Right atrium auricular region (tissue), 2 donors: ENCODE results near the gene LYVE1. TPM values are rescaled to one million over a fixed set of nuclear protein-coding genes. Genes with fewer than 3 reads are reported as not detected.

Experiments used
- DNase-seq: peaks from one replicate; pipeline ENCODE4 v3.0.0-alpha.2; 2019; ENCODE audit warnings: low spot score
- H3K27ac ChIP-seq, 2 donors: fragments of 200-600 bp; sonication (generic); 1 replicate in 1 of 2; 2 replicates in 1 of 2; pipeline ENCODE4 v1.5.1; 2016 to 2019
- H3K27me3 ChIP-seq, 2 donors: fragments of 200-600 bp; sonication (generic); one replicate each; pipeline versions ENCODE4 v1.5.1 to v1.6.0; 2017 to 2019
- H3K36me3 ChIP-seq: fragments of 200-600 bp; sonication (generic); one replicate; pipeline ENCODE4 v1.5.1; 2016
- H3K4me1 ChIP-seq, 2 donors: fragments of 200-600 bp; sonication (generic); one replicate each; pipeline versions ENCODE4 v1.5.1 to v1.6.0; 2017 to 2019
- H3K4me3 ChIP-seq, 2 donors: fragments of 200-600 bp; sonication (generic); 1 replicate in 1 of 2; 2 replicates in 1 of 2; pipeline ENCODE4 v1.5.1; 2017 to 2019; ENCODE audit warnings: mild to moderate bottlenecking in 1 of 2, moderate library complexity in 1 of 2
- H3K9me3 ChIP-seq, 2 donors: fragments of 200-600 bp; sonication (generic); one replicate each; pipeline ENCODE4 v1.5.1; 2019
- total RNA-seq, 2 donors: library from RNA; depleted of rRNA; stranded (reverse); fragments of >200 nt; gene quantifications; one replicate each; pipeline ENCODE4 v1.1.0, GENCODE V29; 2016
- TF ChIP-seq, protein P1 (sequence below), 2 donors: fragments of 200-600 bp; sonication (generic); IDR thresholded peaks; one replicate each; pipeline ENCODE4 v1.5.1; 2019; ENCODE audit warnings: antibody characterized with exemption in 2 of 2

Gene LYVE1
- total RNA-seq, 2 donors from 2014 or later: 15.9 to 45.0 TPM

DNA sequence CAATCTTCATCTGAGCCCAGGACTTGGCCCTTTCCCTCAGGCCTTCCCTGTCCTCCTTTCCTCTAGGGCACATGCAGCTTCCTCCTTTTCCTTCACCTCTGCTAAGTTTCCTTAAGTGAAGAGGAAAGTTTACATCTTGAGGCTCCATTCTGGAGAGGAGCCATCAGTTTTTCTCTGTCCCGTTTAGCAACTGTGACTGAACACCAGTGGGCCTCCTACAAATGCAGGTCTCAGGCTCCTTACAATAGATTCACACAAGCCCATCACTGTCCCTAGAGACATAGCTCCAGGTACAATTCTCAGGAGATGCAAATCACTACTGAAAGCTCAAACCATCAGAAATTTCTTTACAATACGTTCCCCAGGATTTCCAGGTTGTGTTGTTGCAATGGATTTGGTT, 23.3 kb upstream of the LYVE1 start:
- Histone ChIP-seq H3K9me3 (no peaks in the 10 kb centered on the region), H3K27ac (peak overlapping the region in 1 of 2 donors; percentile 38), H3K4me3 (no peak overlapping the region), H3K27me3 (no peaks in the 10 kb centered on the region), H3K36me3 (no peaks in the 10 kb centered on the region), H3K4me1 (peaks cover 0 to under 1% of the 10 kb centered on the region in 2 donors)
- TF ChIP-seq, protein P1, sequence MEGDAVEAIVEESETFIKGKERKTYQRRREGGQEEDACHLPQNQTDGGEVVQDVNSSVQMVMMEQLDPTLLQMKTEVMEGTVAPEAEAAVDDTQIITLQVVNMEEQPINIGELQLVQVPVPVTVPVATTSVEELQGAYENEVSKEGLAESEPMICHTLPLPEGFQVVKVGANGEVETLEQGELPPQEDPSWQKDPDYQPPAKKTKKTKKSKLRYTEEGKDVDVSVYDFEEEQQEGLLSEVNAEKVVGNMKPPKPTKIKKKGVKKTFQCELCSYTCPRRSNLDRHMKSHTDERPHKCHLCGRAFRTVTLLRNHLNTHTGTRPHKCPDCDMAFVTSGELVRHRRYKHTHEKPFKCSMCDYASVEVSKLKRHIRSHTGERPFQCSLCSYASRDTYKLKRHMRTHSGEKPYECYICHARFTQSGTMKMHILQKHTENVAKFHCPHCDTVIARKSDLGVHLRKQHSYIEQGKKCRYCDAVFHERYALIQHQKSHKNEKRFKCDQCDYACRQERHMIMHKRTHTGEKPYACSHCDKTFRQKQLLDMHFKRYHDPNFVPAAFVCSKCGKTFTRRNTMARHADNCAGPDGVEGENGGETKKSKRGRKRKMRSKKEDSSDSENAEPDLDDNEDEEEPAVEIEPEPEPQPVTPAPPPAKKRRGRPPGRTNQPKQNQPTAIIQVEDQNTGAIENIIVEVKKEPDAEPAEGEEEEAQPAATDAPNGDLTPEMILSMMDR (IDR thresholded peaks at IDR 0.05): no peak
- no peak for DNase-seq

DNA sequence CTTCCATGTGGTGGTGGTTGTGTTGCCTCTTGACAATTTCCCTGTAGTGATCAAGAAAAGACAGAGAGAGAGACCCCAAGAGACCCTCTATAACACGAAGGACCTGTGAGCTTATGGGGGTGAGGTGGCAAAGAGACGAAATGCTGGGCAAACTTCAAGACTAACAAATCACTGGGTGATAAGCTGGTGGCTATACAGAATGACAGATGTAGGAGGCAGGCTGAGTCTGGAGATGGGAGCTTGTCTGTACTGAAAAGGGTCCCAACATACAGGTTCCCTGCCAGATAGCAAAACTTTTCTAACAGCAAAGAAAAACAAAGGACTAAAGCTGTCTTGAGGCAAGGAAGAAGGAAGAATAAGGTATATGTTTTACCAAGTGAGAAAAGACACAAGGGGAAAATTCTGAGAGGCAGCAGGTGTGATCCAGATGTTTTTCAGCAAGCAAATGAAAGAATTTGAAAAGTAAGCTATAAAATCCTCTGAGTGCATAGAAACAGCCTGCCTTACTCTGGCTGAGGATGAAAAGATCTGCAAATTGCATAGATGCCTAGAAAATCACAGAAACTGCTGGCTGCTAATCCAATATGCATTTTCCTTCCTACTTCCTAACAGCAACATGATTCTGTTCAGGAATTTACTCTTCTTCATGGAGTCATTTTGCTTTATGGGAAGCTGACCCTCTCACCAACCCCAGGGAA, 21.9 kb upstream of the LYVE1 start:
- no peaks in the 10 kb centered on the region for H3K36me3 ChIP-seq
- DNase-seq: no peak
- TF ChIP-seq, protein P1 (IDR thresholded peaks at IDR 0.05): no peak
- no peaks in the 10 kb centered on the region for H3K9me3 ChIP-seq
- H3K4me3 ChIP-seq: no peak overlapping the region
- H3K27me3 ChIP-seq: no peaks in the 10 kb centered on the region
- H3K27ac ChIP-seq: no peak overlapping the region
- H3K4me1 ChIP-seq: peaks cover 0 to 5% of the 10 kb centered on the region in 2 donors

DNA sequence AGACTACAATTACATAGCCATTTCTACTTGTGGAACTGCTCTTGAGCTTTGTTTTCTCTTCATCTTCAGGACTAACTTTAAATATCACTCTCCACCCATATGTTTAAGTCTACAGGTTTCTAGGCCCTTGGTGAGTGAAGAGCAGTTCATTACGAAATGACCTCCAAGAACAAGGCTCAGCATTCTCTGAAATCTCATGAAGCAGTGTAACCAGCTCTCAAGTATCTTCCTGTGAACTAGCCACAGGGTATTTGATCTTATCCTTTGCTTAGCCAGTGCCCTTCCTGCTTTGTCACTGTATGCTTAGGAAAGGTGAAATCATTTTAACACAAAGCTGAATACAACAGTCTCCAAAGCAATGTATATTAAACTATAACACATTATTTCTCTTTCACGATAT, 20.4 kb upstream of the LYVE1 start:
- Histone ChIP-seq H3K27ac (no peak overlapping the region), H3K4me1 (peaks cover 0 to 19% of the 10 kb centered on the region in 2 donors), H3K4me3 (no peak overlapping the region), H3K9me3 (no peaks in the 10 kb centered on the region), H3K36me3 (no peaks in the 10 kb centered on the region), H3K27me3 (no peaks in the 10 kb centered on the region)
- TF ChIP-seq, protein P1 (IDR thresholded peaks at IDR 0.05): no peak
- no peak for DNase-seq

DNA sequence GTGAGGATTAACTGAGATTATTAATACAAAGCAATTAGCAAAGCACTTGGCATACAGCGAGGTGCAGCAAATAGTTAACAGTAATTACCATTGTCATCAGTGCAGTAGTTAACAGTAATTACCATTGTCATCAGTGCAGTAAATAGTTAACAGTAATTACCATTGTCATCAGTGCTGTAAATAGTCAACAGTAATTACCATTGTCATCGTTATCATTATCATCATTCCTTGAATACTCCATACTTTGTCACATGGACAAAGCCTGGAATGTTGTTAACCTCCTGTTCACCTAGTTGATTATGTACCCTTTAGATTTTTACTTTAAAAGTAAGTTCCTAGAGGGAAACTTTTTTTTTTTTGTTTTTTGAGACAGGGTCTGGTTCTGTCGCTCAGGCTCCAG, 19.5 kb upstream of the LYVE1 start:
- Histone ChIP-seq H3K4me1 (peaks cover 0 to 27% of the 10 kb centered on the region in 2 donors), H3K9me3 (no peaks in the 10 kb centered on the region), H3K4me3 (no peak overlapping the region), H3K27me3 (no peaks in the 10 kb centered on the region), H3K27ac (no peak overlapping the region), H3K36me3 (no peaks in the 10 kb centered on the region)
- DNase-seq: no peak
- TF ChIP-seq, protein P1 (IDR thresholded peaks at IDR 0.05): no peak

DNA sequence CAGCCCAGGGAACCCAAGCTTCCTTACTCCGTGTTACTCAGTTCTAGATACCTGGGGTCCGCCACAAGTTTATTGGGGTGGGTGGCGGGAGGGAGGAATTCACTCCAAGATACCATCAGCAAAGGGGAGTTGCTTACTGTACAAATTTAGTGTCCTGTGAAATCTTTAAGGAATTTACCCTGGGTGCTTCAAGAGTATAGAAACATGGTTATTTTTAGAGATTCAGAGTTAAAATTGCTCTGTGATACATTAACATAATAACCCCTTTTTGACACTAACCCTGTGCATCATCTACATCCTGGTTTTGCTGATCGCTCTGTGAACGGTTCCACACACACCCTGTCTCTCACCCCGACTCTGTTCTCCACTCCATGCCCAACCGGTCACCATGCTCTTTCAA, 18.9 kb upstream of the LYVE1 start:
- TF ChIP-seq, protein P1 (IDR thresholded peaks at IDR 0.05): no peak
- H3K27me3 ChIP-seq: no peaks in the 10 kb centered on the region
- no peaks in the 10 kb centered on the region for H3K36me3 ChIP-seq
- no peaks in the 10 kb centered on the region for H3K9me3 ChIP-seq
- no peak overlapping the region for H3K4me3 ChIP-seq
- H3K4me1 ChIP-seq: peaks cover 0 to 31% of the 10 kb centered on the region in 2 donors
- peak overlapping the region; percentile 6 to 27 for H3K27ac ChIP-seq
- no peak for DNase-seq

DNA sequence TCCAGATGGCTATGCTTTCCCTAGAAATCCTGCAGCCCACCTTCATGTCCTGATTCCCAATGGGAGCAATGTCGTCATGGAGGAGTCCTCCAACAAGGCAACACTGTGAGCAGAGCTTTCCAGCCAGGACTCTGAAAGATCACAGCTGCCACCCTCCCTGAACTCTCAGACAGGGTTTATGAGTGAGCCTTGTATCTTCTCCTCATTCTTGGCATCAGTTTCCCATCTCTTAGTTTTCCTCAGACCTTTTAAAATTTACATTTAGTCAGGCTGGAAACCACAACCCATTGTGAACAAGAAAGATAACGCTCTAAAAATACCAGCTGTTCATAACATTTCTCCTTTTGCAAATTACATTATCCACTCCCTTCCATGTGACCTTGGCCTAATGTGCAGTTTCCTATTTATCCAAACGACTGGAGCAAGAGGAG, 15.6 kb upstream of the LYVE1 start:
- Histone ChIP-seq H3K27me3 (no peaks in the 10 kb centered on the region), H3K4me3 (no peak overlapping the region), H3K9me3 (no peaks in the 10 kb centered on the region), H3K4me1 (peaks cover 0 to 38% of the 10 kb centered on the region in 2 donors), H3K36me3 (no peaks in the 10 kb centered on the region), H3K27ac (peak overlapping the region in 1 of 2 donors; percentile 6)
- TF ChIP-seq, protein P1 (IDR thresholded peaks at IDR 0.05): no peak
- no peak for DNase-seq
